ENCODE measurements around the gene RAB3GAP2. TPM values are rescaled to one million over a fixed set of nuclear protein-coding genes. Genes with fewer than 3 reads are reported as not detected.

RAB3GAP2 gene
- total and polyA plus RNA-seq, 2 donors (not counting 1 experiment from before 2014, with no cell fraction given) = 16.9 to 70.5 TPM

- ATAC-seq (ENCODE audit: low read depth) = no peak
These were observed 136.5 kb downstream of the RAB3GAP2 start for GRCh38 chr1:220135755-220136154.

GRCh38 chr1:220129479-220130210, 142.6 kb downstream of the RAB3GAP2 start:
- Mint-ChIP-seq H3K27ac (no peak overlapping the region), H3K9me3 (ENCODE audit: insufficient read depth) (peaks cover 4% of the 10 kb centered on the region), H3K4me1 (no peaks in the 10 kb centered on the region), H3K27me3 (no peaks in the 10 kb centered on the region), H3K4me3 (no peak overlapping the region)
- H3K36me3 ChIP-seq (replicated peaks in 1 of 2; ENCODE audit: control extremely low read depth in 1 of 2, control insufficient read depth in 1 of 2, extremely low read depth in 1 of 2, insufficient read depth in 2 of 2, low read length in 1 of 2) = peaks cover 17 to 52% of the 10 kb centered on the region in 2 experiments
- H2AFZ ChIP-seq (ENCODE audit: insufficient read depth, low read depth, low read length, poor library complexity, severe bottlenecking) = no peak overlapping the region
- no peaks in the 10 kb centered on the region for H3K79me2 ChIP-seq (ENCODE audit: control insufficient read depth, insufficient read depth, low read length)
- no peak overlapping the region for H3K4me3 ChIP-seq (ENCODE audit: control extremely low read depth in 1 of 5, extremely low read depth in 1 of 5, insufficient read depth in 1 of 5, low read depth in 2 of 5, low read length in 4 of 5)
- no peak overlapping the region for H3K27ac ChIP-seq (ENCODE audit: low read length in 2 of 2)
- H3K4me1 ChIP-seq (ENCODE audit: control insufficient read depth in 2 of 2, insufficient read depth in 2 of 2, low read length in 2 of 2) = no peaks in the 10 kb centered on the region
- H3K9me3 ChIP-seq (ENCODE audit: control extremely low read depth in 1 of 3, control insufficient read depth in 2 of 3, insufficient read depth in 1 of 3, low read length in 2 of 3) = peaks cover 0 to 3% (median 0%) of the 10 kb centered on the region in 3 donors
- TF ChIP-seq EZH2 (IDR thresholded peaks at IDR 0.05; ENCODE audit: borderline replicate concordance, insufficient read depth, low read depth, low read length, poor library complexity, severe bottlenecking) = no peak
- TF ChIP-seq, protein P1, sequence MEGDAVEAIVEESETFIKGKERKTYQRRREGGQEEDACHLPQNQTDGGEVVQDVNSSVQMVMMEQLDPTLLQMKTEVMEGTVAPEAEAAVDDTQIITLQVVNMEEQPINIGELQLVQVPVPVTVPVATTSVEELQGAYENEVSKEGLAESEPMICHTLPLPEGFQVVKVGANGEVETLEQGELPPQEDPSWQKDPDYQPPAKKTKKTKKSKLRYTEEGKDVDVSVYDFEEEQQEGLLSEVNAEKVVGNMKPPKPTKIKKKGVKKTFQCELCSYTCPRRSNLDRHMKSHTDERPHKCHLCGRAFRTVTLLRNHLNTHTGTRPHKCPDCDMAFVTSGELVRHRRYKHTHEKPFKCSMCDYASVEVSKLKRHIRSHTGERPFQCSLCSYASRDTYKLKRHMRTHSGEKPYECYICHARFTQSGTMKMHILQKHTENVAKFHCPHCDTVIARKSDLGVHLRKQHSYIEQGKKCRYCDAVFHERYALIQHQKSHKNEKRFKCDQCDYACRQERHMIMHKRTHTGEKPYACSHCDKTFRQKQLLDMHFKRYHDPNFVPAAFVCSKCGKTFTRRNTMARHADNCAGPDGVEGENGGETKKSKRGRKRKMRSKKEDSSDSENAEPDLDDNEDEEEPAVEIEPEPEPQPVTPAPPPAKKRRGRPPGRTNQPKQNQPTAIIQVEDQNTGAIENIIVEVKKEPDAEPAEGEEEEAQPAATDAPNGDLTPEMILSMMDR (IDR thresholded peaks at IDR 0.05) = no peak
- DNase-seq (no peak), ATAC-seq (ENCODE audit: low read depth) (no peak)
- intact Hi-C loops (cut with micrococcal nuclease) = loop anchor here (10.0 kb wide), 1 partner anchor 145 kb away; no protein-coding TSS in a partner anchor
- CTCF ChIA-PET = no interaction called here
- H4K20me1 ChIP-seq (ENCODE audit: control insufficient read depth, insufficient read depth, low read length, poor library complexity, severe bottlenecking) = no peaks in the 10 kb centered on the region
- POLR2A ChIA-PET = no interaction called here
- no peak overlapping the region for H3K9ac ChIP-seq (ENCODE audit: low read length)
- no peak overlapping the region for H3K4me2 ChIP-seq (replicated peaks; ENCODE audit: low read depth, low read length, poor library complexity, severe bottlenecking)
- no peaks in the 10 kb centered on the region for H3K27me3 ChIP-seq (replicated peaks in 1 of 4; ENCODE audit: control extremely low read depth in 1 of 4, control insufficient read depth in 3 of 4, insufficient read depth in 4 of 4, low read length in 3 of 4)

More at GRCh38 chr1:220135755-220136154, 136.5 kb downstream of the RAB3GAP2 start:
- no peaks in the 10 kb centered on the region for H3K9me3 ChIP-seq (ENCODE audit: control extremely low read depth in 1 of 3, control insufficient read depth in 2 of 3, insufficient read depth in 1 of 3, low read length in 2 of 3)
- no peak overlapping the region for H3K4me2 ChIP-seq (replicated peaks; ENCODE audit: low read depth, low read length, poor library complexity, severe bottlenecking)
- no peaks in the 10 kb centered on the region for H3K4me1 ChIP-seq (ENCODE audit: control insufficient read depth in 2 of 2, insufficient read depth in 2 of 2, low read length in 2 of 2)
- no peak overlapping the region for H3K9ac ChIP-seq (ENCODE audit: low read length)
- ChIA-PET POLR2A (no interaction called here), CTCF (no interaction called here)
- H2AFZ ChIP-seq (ENCODE audit: insufficient read depth, low read depth, low read length, poor library complexity, severe bottlenecking) = no peak overlapping the region
- DNase-seq = no peak
- no peaks in the 10 kb centered on the region for H3K9me3 Mint-ChIP-seq (ENCODE audit: insufficient read depth)
- H3K4me3 ChIP-seq (ENCODE audit: control extremely low read depth in 1 of 5, extremely low read depth in 1 of 5, insufficient read depth in 1 of 5, low read depth in 2 of 5, low read length in 4 of 5) = no peak overlapping the region
- peaks cover 4% of the 10 kb centered on the region for H3K4me1 Mint-ChIP-seq
- 100% methylated on average over 1 of the region's 2 CpGs for WGBS (ENCODE audit: insufficient coverage)
- peaks cover 4 to 67% of the 10 kb centered on the region in 2 experiments for H3K36me3 ChIP-seq (replicated peaks in 1 of 2; ENCODE audit: control extremely low read depth in 1 of 2, control insufficient read depth in 1 of 2, extremely low read depth in 1 of 2, insufficient read depth in 2 of 2, low read length in 1 of 2)
- no peaks in the 10 kb centered on the region for H4K20me1 ChIP-seq (ENCODE audit: control insufficient read depth, insufficient read depth, low read length, poor library complexity, severe bottlenecking)
- no peaks in the 10 kb centered on the region for H3K27me3 Mint-ChIP-seq
- no peak overlapping the region for H3K27ac ChIP-seq (ENCODE audit: low read length in 2 of 2)
- no peaks in the 10 kb centered on the region for H3K27me3 ChIP-seq (replicated peaks in 1 of 4; ENCODE audit: control extremely low read depth in 1 of 4, control insufficient read depth in 3 of 4, insufficient read depth in 4 of 4, low read length in 3 of 4)
- intact Hi-C loops (cut with micrococcal nuclease) = no loop called here
- no peak for TF ChIP-seq EZH2 (IDR thresholded peaks at IDR 0.05; ENCODE audit: borderline replicate concordance, insufficient read depth, low read depth, low read length, poor library complexity, severe bottlenecking)
- TF ChIP-seq, protein P1 (IDR thresholded peaks at IDR 0.05) = no peak
- no peaks in the 10 kb centered on the region for H3K79me2 ChIP-seq (ENCODE audit: control insufficient read depth, insufficient read depth, low read length)
- H3K4me3 Mint-ChIP-seq = no peak overlapping the region
- H3K27ac Mint-ChIP-seq = no peak overlapping the region

Measured in B cell (primary cell).